ENCODE data around the gene UBE2J2. TPM values are rescaled to one million over a fixed set of nuclear protein-coding genes. Genes with fewer than 3 reads are reported as not detected.
A peak's percentile ranks its signal among the peaks of the same experiment; 100 is the strongest.

The UBE2J2 gene
- total and polyA plus RNA-seq, 2 experiments from 2014 or later, result 47.1 to 70.2 TPM

DNA sequence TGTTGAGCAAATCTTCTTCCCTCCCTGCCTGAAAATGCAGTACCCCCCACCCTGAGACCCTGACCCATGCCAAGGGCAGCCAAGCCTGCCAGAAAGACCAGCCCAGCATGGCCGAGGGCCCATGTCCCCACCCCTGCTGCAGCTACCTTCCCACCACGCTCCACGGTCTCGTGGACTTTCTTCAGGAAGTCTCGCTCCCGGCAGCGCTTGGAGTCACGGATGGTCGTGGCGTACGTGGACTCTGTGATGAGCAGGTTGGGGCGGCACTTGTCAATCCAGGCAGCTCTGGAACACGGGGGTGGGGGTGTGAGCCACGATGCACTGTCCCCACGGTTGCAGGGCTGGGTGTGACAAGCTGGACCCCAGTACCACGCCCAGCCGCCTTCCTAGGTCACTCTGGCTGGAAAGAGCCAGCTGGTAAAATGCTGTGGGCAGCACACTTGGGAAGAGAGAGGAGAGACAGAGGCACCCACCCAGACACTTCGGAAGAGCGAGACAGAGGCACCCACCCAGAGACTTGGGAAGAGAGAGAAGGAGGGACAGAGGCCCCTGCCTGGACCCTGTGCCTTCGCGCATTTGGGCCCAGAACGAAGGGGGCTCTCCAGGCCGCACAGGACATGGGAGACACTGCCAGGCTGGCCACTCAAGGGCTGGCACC is 41.2 kb upstream of the UBE2J2 start:
- Histone ChIP-seq H3K4me1 (ENCODE audit: insufficient read depth) (peaks cover 7% of the 10 kb centered on the region; the same call in 1 of the 2 replicates), H3K27ac (ENCODE audit: low read depth) (0 out of 2 replicates have a peak overlapping the region, but pooled peaks have one; percentile 69), H4K20me1 (replicated peaks; ENCODE audit: insufficient read depth) (peaks cover 25% of the 10 kb centered on the region), H2AFZ (no peak overlapping the region), H3K4me3 (no peak overlapping the region), H3K36me3 (ENCODE audit: insufficient read depth) (peaks cover 8% of the 10 kb centered on the region; the same call in 1 of the 2 replicates), H3F3A (replicated peaks; ENCODE audit: low read depth) (peaks cover 18% of the 10 kb centered on the region; the same call in 1 of the 2 replicates), H3K79me2 (replicated peaks; ENCODE audit: insufficient read depth) (peaks cover 36% of the 10 kb centered on the region), H3K4me2 (no peak overlapping the region), H3K9me2 (ENCODE audit: insufficient read depth) (no peaks in the 10 kb centered on the region), H3K27me3 (ENCODE audit: insufficient read depth) (no peaks in the 10 kb centered on the region)
- no peaks in the 10 kb centered on the region; the same call in 2 of the 3 replicates for H3K9me3 Mint-ChIP-seq
- H3K36me3 Mint-ChIP-seq (ENCODE audit: low read depth), result peaks cover 60% of the 10 kb centered on the region
- peak overlapping the region; percentile 63 for H3K4me3 Mint-ChIP-seq
- H3K4me1 Mint-ChIP-seq, result peaks cover 18% of the 10 kb centered on the region
- ATAC-seq, result no peak
- H3K27me3 Mint-ChIP-seq (ENCODE audit: insufficient read depth, low read depth, poor library complexity), result peaks cover 26% of the 10 kb centered on the region
- TF ChIP-seq POLR2AphosphoS5 (IDR thresholded peaks at IDR 0.05; ENCODE audit: low read depth) (no peak), ZNF331 (CRISPR knock-in tag; IDR thresholded peaks at IDR 0.05; ENCODE audit: low read depth) (no peak), REST (IDR thresholded peaks at IDR 0.05; ENCODE audit: unreplicated experiment) (no peak), EZH2 (IDR thresholded peaks at IDR 0.05; ENCODE audit: low read depth, unreplicated experiment) (no peak), EZH2phosphoT487 (IDR thresholded peaks at IDR 0.05; ENCODE audit: unreplicated experiment) (no peak), CREB1 (CRISPR knock-in tag; IDR thresholded peaks at IDR 0.05; ENCODE audit: low read depth) (no peak), ZNF114 (CRISPR knock-in tag; IDR thresholded peaks at IDR 0.05) (no peak), NANOG (IDR thresholded peaks at IDR 0.05; ENCODE audit: borderline replicate concordance) (no peak), JUNB (IDR thresholded peaks at IDR 0.05; ENCODE audit: unreplicated experiment) (no peak), STAT1 (IDR thresholded peaks at IDR 0.05; ENCODE audit: unreplicated experiment) (no peak)
- TF ChIP-seq, protein P1, sequence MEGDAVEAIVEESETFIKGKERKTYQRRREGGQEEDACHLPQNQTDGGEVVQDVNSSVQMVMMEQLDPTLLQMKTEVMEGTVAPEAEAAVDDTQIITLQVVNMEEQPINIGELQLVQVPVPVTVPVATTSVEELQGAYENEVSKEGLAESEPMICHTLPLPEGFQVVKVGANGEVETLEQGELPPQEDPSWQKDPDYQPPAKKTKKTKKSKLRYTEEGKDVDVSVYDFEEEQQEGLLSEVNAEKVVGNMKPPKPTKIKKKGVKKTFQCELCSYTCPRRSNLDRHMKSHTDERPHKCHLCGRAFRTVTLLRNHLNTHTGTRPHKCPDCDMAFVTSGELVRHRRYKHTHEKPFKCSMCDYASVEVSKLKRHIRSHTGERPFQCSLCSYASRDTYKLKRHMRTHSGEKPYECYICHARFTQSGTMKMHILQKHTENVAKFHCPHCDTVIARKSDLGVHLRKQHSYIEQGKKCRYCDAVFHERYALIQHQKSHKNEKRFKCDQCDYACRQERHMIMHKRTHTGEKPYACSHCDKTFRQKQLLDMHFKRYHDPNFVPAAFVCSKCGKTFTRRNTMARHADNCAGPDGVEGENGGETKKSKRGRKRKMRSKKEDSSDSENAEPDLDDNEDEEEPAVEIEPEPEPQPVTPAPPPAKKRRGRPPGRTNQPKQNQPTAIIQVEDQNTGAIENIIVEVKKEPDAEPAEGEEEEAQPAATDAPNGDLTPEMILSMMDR (conservative IDR thresholded peaks at IDR 0.05; ENCODE audit: low read depth in 2 of 2), result no peak
- TF ChIP-seq, protein P2, sequence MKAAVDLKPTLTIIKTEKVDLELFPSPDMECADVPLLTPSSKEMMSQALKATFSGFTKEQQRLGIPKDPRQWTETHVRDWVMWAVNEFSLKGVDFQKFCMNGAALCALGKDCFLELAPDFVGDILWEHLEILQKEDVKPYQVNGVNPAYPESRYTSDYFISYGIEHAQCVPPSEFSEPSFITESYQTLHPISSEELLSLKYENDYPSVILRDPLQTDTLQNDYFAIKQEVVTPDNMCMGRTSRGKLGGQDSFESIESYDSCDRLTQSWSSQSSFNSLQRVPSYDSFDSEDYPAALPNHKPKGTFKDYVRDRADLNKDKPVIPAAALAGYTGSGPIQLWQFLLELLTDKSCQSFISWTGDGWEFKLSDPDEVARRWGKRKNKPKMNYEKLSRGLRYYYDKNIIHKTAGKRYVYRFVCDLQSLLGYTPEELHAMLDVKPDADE (IDR thresholded peaks at IDR 0.05), result no peak
- no peak for DNase-seq (ENCODE audit: low spot score)
- H3K27ac Mint-ChIP-seq, result peak overlapping the region; percentile 91

Measured in GM23338 (cell line).